Neural cell (in vitro differentiated cells): Measurements from ENCODE around the gene HBZ. TPM values are rescaled to one million over a fixed set of nuclear protein-coding genes. Genes with fewer than 3 reads are reported as not detected.

Source experiments
- H2AFZ ChIP-seq: fragments of 200-600, 300-800 bp; sonication (generic), shearing (Covaris generic); 2 replicates; pipeline ENCODE4 v1.6.0; 2014; ENCODE audit warnings: low read depth, mild to moderate bottlenecking, antibody characterized with exemption, low read length, moderate library complexity
- H3F3A ChIP-seq: fragments of 200-600 bp; shearing (Covaris generic); 2 replicates; pipeline ENCODE4 v1.6.1; 2016; ENCODE audit warnings: mild to moderate bottlenecking, moderate library complexity, mixed read lengths, antibody characterized with exemption, low read length; ENCODE audit not compliant: insufficient read depth, poor library complexity, severe bottlenecking
- H3K27ac ChIP-seq: fragments of 200-600, 300-800 bp; sonication (generic), shearing (Covaris generic); 2 replicates; pipeline ENCODE4 v1.5.1; 2014; ENCODE audit warnings: mild to moderate bottlenecking, low read length, moderate library complexity
- H3K27me3 ChIP-seq: fragments of 300-800, 200-600 bp; sonication (generic), shearing (Covaris generic); 2 replicates; pipeline ENCODE4 v1.6.0; 2014; ENCODE audit warnings: mild to moderate bottlenecking, low read depth, low read length, moderate library complexity; ENCODE audit not compliant: insufficient read depth
- H3K36me3 ChIP-seq: fragments of 300-800, 200-600 bp; sonication (generic), shearing (Covaris generic); 2 replicates; pipeline ENCODE4 v1.5.1; 2014; ENCODE audit warnings: mild to moderate bottlenecking, antibody characterized with exemption, low read length, moderate library complexity; ENCODE audit not compliant: insufficient read depth
- H3K4me2 ChIP-seq: fragments of 300-800, 200-600 bp; sonication (generic), shearing (Covaris generic); 2 replicates; pipeline ENCODE4 v1.6.0; 2014; ENCODE audit warnings: mild to moderate bottlenecking, low read length
- H3K4me3 ChIP-seq: fragments of 300-800, 200-600 bp; sonication (generic), shearing (Covaris generic); 2 replicates; pipeline ENCODE4 v1.5.1; 2014; ENCODE audit warnings: mild to moderate bottlenecking, low read length, moderate library complexity
- H3K79me2 ChIP-seq: fragments of 200-600 bp; shearing (Covaris generic); replicated peaks from 2 replicates; pipeline ENCODE4 v1.6.0; 2014; ENCODE audit warnings: mild to moderate bottlenecking, low read length, moderate library complexity; ENCODE audit not compliant: insufficient read depth
- H3K9ac ChIP-seq: fragments of 300-800, 200-600 bp; sonication (generic), shearing (Covaris generic); 2 replicates; pipeline ENCODE4 v1.6.1; 2016; ENCODE audit warnings: mild to moderate bottlenecking, low read length, mixed read lengths
- H3K9me2 ChIP-seq: fragments of 200-600 bp; shearing (Covaris generic); 2 replicates; pipeline ENCODE4 v1.6.1; 2016; ENCODE audit warnings: mild to moderate bottlenecking, low read length, mixed read lengths; ENCODE audit not compliant: insufficient read depth
- H3K9me3 ChIP-seq: fragments of 200-600, 300-800 bp; sonication (generic), shearing (Covaris generic); 2 replicates; pipeline ENCODE4 v1.6.1; 2016; ENCODE audit warnings: mild to moderate bottlenecking, mixed run types, low read length, moderate library complexity, mixed read lengths
- H4K20me1 ChIP-seq: fragments of 200-600 bp; shearing (Covaris generic); 2 replicates; pipeline ENCODE4 v1.6.1; 2016; ENCODE audit warnings: mild to moderate bottlenecking, mixed run types; ENCODE audit not compliant: insufficient read depth
- EP300 ChIP-seq: fragments of 450-650 bp; conservative IDR thresholded peaks from 2 replicates; pipeline ENCODE4 v1.6.1; 2014; ENCODE audit warnings: antibody characterized with exemption, mild to moderate bottlenecking, moderate library complexity; ENCODE audit not compliant: poor library complexity, severe bottlenecking
- EZH2 ChIP-seq: fragments of 200-600, 300-800 bp; shearing (Covaris generic), sonication (generic); IDR thresholded peaks from 2 replicates; pipeline ENCODE4 v1.6.1; 2014; ENCODE audit warnings: antibody characterized with exemption, low read length, borderline replicate concordance, mild to moderate bottlenecking; ENCODE audit not compliant: insufficient read depth, poor library complexity, severe bottlenecking
- POLR2AphosphoS5 ChIP-seq: IDR thresholded peaks from 2 replicates; pipeline ENCODE4 v1.6.1; 2012
- RAD21 ChIP-seq: fragments of 450-650 bp; conservative IDR thresholded peaks from 2 replicates; pipeline ENCODE4 v1.6.1; 2014; ENCODE audit warnings: antibody characterized with exemption, mild to moderate bottlenecking, moderate library complexity
- SMC3 ChIP-seq: fragments of 450-650 bp; conservative IDR thresholded peaks from 2 replicates; pipeline ENCODE4 v1.6.1; 2014; ENCODE audit warnings: antibody characterized with exemption, mild to moderate bottlenecking, moderate library complexity; ENCODE audit not compliant: poor library complexity
- TAF1 ChIP-seq: IDR thresholded peaks from 2 replicates; pipeline ENCODE4 v1.6.1; 2012; ENCODE audit warnings: low read depth
- polyA plus RNA-seq: library from polyadenylated mRNA; depleted of rRNA; stranded (reverse); fragments of >200 nt; gene quantifications from 2 replicates; pipeline ENCODE4 v1.2.3, GENCODE V29; 2014
- TF ChIP-seq, protein P1 (sequence below): IDR thresholded peaks from 2 replicates; pipeline ENCODE4 v1.6.1; 2012; ENCODE audit warnings: borderline replicate concordance
- TF ChIP-seq, protein P2 (sequence below): fragments of 450-650 bp; IDR thresholded peaks from 2 replicates; pipeline ENCODE4 v1.5.1; 2014; ENCODE audit warnings: antibody characterized with exemption, mild to moderate bottlenecking, moderate library complexity; ENCODE audit not compliant: poor library complexity, severe bottlenecking

Gene HBZ
- polyA plus RNA-seq, 1 donor from 2014 or later = not detected

DNA sequence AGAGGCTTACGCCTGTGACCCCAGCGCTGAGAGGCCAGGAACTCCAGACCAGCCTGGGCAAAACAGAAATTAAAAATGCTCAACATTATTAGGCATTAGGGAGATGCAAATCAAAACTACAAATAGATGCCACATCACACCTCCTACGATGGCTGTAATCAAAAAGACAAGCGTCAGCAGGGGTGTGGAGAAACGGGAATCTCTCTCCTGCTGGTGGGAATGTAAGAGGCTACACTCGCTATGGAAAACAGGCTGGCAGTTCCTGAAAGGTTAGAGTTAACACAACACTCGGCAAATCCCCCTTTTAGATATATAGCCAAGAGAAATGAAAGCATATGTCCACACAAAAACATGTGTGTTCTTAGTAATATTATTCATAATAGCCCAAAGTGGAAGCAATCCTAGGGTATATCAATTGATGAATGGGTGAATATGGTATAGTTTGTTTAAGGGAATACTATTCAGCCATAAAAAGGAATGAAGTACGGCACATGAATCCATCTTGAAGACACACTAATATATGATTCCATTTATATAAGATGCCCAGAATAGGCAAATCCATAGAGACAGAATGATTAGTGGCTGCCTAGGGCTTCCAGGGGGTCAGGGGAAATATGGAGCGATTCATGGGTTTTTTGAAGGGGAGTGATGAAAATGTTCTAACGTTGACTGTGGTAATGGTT, 12.1 kb upstream of the HBZ start:
- TF ChIP-seq EZH2 = no peak
- no peak for TF ChIP-seq POLR2AphosphoS5
- no peaks in the 10 kb centered on the region for H3K27me3 ChIP-seq
- no peaks in the 10 kb centered on the region for H3K79me2 ChIP-seq
- H3F3A ChIP-seq = no peaks in the 10 kb centered on the region
- H2AFZ ChIP-seq = no peak overlapping the region
- no peak overlapping the region for H3K4me3 ChIP-seq
- no peaks in the 10 kb centered on the region for H3K36me3 ChIP-seq
- no peaks in the 10 kb centered on the region for H3K9me3 ChIP-seq
- no peaks in the 10 kb centered on the region for H3K9me2 ChIP-seq
- H3K9ac ChIP-seq = no peak overlapping the region
- H3K27ac ChIP-seq = no peak overlapping the region
- no peaks in the 10 kb centered on the region for H4K20me1 ChIP-seq
- H3K4me2 ChIP-seq = no peak overlapping the region

DNA sequence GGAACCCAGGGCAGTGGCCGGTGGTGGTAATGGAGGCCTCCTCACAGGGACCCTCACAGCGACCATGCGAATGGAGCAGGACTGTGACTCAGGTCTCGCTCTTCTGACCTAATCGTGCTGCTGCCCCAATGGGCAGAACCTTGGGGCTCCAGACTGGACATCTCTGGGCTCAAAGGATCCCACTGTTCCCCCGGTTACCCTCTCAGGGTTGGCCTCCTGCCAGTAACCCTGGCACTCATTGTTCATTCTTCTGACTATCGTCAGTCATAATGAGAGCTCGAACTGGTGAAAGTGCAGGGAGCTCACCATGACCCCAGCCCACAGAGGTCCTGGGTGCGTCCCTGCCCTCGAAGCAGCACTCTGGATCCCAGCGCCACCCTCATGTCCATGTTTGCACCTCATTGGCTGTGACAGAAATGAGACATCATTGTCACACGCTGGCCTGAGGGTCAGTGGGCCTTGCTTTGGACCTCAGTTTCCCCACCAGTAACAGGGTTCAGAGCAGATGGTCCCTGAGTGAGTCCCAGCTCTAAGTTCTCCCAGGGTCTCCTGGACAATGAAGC, 10.0 kb upstream of the HBZ start:
- Histone ChIP-seq H3K9ac (no peak overlapping the region), H3K4me2 (no peak overlapping the region), H3K4me3 (no peak overlapping the region), H3K79me2 (no peaks in the 10 kb centered on the region), H3K9me2 (no peaks in the 10 kb centered on the region), H4K20me1 (no peaks in the 10 kb centered on the region), H3K27me3 (no peaks in the 10 kb centered on the region), H2AFZ (no peak overlapping the region), H3K9me3 (no peaks in the 10 kb centered on the region), H3K36me3 (no peaks in the 10 kb centered on the region), H3F3A (no peaks in the 10 kb centered on the region), H3K27ac (no peak overlapping the region)
- TF ChIP-seq, protein P1, sequence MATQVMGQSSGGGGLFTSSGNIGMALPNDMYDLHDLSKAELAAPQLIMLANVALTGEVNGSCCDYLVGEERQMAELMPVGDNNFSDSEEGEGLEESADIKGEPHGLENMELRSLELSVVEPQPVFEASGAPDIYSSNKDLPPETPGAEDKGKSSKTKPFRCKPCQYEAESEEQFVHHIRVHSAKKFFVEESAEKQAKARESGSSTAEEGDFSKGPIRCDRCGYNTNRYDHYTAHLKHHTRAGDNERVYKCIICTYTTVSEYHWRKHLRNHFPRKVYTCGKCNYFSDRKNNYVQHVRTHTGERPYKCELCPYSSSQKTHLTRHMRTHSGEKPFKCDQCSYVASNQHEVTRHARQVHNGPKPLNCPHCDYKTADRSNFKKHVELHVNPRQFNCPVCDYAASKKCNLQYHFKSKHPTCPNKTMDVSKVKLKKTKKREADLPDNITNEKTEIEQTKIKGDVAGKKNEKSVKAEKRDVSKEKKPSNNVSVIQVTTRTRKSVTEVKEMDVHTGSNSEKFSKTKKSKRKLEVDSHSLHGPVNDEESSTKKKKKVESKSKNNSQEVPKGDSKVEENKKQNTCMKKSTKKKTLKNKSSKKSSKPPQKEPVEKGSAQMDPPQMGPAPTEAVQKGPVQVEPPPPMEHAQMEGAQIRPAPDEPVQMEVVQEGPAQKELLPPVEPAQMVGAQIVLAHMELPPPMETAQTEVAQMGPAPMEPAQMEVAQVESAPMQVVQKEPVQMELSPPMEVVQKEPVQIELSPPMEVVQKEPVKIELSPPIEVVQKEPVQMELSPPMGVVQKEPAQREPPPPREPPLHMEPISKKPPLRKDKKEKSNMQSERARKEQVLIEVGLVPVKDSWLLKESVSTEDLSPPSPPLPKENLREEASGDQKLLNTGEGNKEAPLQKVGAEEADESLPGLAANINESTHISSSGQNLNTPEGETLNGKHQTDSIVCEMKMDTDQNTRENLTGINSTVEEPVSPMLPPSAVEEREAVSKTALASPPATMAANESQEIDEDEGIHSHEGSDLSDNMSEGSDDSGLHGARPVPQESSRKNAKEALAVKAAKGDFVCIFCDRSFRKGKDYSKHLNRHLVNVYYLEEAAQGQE = no peak
- TF ChIP-seq RAD21 = no peak
- TF ChIP-seq TAF1 = no peak
- TF ChIP-seq POLR2AphosphoS5 = no peak
- no peak for TF ChIP-seq EZH2

DNA sequence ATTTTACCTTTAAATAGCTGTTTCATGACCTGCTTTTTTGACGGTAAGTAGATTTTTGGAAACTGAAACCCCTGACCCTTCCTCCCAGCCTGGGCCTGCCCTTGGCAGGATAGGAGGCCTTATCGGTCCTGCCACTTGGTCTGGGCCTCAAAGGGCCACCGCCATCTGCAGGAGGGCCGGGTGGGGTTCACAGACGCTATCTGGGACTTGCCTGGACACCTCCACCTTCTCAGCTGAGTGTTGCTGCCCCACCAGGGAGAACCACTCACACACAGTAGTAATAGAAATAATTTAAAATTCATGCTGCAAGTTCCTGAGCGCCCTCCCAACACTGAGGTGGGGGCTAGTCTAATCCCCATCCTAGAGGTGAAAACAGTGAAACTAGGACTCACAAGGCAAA, 9.4 kb upstream of the HBZ start:
- Histone ChIP-seq H3K27ac (no peak overlapping the region), H3K9me3 (no peaks in the 10 kb centered on the region), H3K79me2 (no peaks in the 10 kb centered on the region), H4K20me1 (no peaks in the 10 kb centered on the region), H3K4me3 (no peak overlapping the region), H3K36me3 (no peaks in the 10 kb centered on the region), H3K9ac (no peak overlapping the region), H3K4me2 (no peak overlapping the region), H3K9me2 (no peaks in the 10 kb centered on the region), H3F3A (no peaks in the 10 kb centered on the region), H2AFZ (no peak overlapping the region), H3K27me3 (no peaks in the 10 kb centered on the region)
- TF ChIP-seq, protein P1 = no peak
- no peak for TF ChIP-seq RAD21
- TF ChIP-seq, protein P2, sequence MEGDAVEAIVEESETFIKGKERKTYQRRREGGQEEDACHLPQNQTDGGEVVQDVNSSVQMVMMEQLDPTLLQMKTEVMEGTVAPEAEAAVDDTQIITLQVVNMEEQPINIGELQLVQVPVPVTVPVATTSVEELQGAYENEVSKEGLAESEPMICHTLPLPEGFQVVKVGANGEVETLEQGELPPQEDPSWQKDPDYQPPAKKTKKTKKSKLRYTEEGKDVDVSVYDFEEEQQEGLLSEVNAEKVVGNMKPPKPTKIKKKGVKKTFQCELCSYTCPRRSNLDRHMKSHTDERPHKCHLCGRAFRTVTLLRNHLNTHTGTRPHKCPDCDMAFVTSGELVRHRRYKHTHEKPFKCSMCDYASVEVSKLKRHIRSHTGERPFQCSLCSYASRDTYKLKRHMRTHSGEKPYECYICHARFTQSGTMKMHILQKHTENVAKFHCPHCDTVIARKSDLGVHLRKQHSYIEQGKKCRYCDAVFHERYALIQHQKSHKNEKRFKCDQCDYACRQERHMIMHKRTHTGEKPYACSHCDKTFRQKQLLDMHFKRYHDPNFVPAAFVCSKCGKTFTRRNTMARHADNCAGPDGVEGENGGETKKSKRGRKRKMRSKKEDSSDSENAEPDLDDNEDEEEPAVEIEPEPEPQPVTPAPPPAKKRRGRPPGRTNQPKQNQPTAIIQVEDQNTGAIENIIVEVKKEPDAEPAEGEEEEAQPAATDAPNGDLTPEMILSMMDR = no peak
- no peak for TF ChIP-seq SMC3
- no peak for TF ChIP-seq EP300
- TF ChIP-seq TAF1 = no peak
